ENCODE measurements around the gene PTDSS2. TPM values are rescaled to one million over a fixed set of nuclear protein-coding genes. Genes with fewer than 3 reads are reported as not detected.

The PTDSS2 gene
- total and polyA plus RNA-seq, 9 of the 15 experiments (the other 6 are each of a cell fraction or from before 2014, with no cell fraction given), result 0.45 to 53.9 (median 17.2) TPM

DNA sequence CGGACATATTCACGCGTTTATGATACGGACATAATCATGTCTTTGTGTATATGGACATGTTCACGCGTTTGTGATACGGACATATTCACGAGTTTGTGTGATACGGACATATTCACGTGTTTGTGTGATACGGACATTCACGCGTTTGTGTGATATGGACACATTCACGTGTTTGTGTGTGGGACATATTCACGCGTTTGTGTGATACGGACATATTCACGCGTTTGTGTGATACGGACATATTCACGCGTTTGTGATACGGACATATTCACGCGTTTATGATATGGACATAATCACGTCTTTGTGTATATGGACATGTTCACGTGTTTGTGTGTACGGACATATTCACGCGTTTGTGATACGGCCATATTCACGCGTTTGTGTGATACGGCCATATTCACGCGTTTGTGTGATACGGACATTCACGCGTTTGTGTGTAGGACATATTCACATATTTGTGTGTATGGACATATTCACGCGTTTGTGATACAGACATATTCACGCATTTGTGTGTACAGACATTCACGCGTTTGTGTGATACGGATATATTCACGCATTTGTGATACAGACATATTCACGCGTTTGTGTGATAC is 24.9 kb downstream of the PTDSS2 start (continued):
- TF ChIP-seq, protein P1, sequence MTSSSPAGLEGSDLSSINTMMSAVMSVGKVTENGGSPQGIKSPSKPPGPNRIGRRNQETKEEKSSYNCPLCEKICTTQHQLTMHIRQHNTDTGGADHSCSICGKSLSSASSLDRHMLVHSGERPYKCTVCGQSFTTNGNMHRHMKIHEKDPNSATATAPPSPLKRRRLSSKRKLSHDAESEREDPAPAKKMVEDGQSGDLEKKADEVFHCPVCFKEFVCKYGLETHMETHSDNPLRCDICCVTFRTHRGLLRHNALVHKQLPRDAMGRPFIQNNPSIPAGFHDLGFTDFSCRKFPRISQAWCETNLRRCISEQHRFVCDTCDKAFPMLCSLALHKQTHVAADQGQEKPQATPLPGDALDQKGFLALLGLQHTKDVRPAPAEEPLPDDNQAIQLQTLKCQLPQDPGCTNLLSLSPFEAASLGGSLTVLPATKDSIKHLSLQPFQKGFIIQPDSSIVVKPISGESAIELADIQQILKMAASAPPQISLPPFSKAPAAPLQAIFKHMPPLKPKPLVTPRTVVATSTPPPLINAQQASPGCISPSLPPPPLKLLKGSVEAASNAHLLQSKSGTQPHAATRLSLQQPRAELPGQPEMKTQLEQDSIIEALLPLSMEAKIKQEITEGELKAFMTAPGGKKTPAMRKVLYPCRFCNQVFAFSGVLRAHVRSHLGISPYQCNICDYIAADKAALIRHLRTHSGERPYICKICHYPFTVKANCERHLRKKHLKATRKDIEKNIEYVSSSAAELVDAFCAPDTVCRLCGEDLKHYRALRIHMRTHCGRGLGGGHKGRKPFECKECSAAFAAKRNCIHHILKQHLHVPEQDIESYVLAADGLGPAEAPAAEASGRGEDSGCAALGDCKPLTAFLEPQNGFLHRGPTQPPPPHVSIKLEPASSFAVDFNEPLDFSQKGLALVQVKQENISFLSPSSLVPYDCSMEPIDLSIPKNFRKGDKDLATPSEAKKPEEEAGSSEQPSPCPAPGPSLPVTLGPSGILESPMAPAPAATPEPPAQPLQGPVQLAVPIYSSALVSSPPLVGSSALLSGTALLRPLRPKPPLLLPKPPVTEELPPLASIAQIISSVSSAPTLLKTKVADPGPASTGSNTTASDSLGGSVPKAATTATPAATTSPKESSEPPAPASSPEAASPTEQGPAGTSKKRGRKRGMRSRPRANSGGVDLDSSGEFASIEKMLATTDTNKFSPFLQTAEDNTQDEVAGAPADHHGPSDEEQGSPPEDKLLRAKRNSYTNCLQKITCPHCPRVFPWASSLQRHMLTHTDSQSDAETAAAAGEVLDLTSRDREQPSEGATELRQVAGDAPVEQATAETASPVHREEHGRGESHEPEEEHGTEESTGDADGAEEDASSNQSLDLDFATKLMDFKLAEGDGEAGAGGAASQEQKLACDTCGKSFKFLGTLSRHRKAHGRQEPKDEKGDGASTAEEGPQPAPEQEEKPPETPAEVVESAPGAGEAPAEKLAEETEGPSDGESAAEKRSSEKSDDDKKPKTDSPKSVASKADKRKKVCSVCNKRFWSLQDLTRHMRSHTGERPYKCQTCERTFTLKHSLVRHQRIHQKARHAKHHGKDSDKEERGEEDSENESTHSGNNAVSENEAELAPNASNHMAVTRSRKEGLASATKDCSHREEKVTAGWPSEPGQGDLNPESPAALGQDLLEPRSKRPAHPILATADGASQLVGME (CRISPR knock-in tag; IDR thresholded peaks at IDR 0.05), result peak; percentile 94
- no peak for TF ChIP-seq ZNF444 (CRISPR knock-in tag; IDR thresholded peaks at IDR 0.05)
- TF ChIP-seq CEBPB (tag; IDR thresholded peaks at IDR 0.05), result no peak

DNA sequence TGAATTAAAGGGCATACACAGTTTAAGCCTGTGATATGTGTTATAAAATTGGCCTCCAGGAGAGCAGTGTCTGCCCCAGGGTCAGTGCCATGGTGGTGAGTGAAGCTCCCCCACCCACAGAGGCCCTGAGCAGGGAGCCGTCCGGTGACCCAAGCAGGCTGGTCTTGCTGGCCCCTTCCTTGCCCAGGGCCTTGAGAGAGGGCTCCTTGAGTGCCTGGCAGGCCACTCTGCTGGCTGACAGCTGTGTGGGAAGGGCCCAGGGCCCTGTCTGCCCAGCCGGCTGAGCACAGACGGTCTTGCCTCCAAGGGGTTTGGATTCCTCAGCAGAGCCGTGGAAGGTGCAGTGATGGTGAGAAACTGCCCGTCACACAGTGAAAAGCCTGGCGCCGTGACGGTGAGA is 25.9 kb downstream of the PTDSS2 start:
- Histone ChIP-seq H3K9me3 (replicated peaks; ENCODE audit: control insufficient read depth, insufficient read depth, low read depth, low read length) (no peaks in the 10 kb centered on the region), H3K4me2 (ENCODE audit: insufficient read depth, low read length) (no peak overlapping the region), H3K79me2 (ENCODE audit: control insufficient read depth, insufficient read depth, low read length) (peaks cover 45% of the 10 kb centered on the region), H3K4me1 (replicated peaks in 1 of 2; ENCODE audit: control insufficient read depth in 2 of 2, insufficient read depth in 2 of 2, low read length in 2 of 2) (peaks cover 0 to 41% of the 10 kb centered on the region in 2 experiments; a peak in 1 of 5 replicates), H3K9me1 (ENCODE audit: control insufficient read depth, insufficient read depth, low read length) (no peaks in the 10 kb centered on the region), H3K9ac (ENCODE audit: insufficient read depth in 1 of 2, low read depth in 2 of 2, low read length in 2 of 2) (peak overlapping the region in 1 of 2 experiments; percentile 41; a peak in 1 of 4 replicates), H3K27ac (ENCODE audit: extremely low read depth, low read depth, low read length) (no peak overlapping the region), H3K4me3 (no peak overlapping the region), H4K20me1 (replicated peaks; ENCODE audit: control insufficient read depth, insufficient read depth, low read length) (no peaks in the 10 kb centered on the region), H2AFZ (ENCODE audit: low read depth, low read length) (no peak overlapping the region), H3K27me3 (ENCODE audit: control insufficient read depth in 2 of 2, insufficient read depth in 2 of 2, low read length in 2 of 2) (no peaks in the 10 kb centered on the region), H3K36me3 (ENCODE audit: control insufficient read depth, insufficient read depth, low read length) (peaks cover 26% of the 10 kb centered on the region)
- BruUV-seq (replicated peaks), result no TSS peak
- intact Hi-C loops (cut with micrococcal nuclease), result no loop called here
- DNase-seq (ENCODE audit: extremely low read depth in 1 of 4, low spot score in 3 of 4) (no peak), ATAC-seq (no peak), FAIRE-seq (no peak)
- WGBS (ENCODE audit: insufficient coverage, low coverage, missing lambda C conversion rate), result 98% methylated on average over 9 of the region's 9 CpGs
- CTCF ChIA-PET (ENCODE audit: low intra/inter-chr PET ratio), result no interaction called here
- in situ Hi-C loops (cut with MboI), result no loop called here
- POLR2A ChIA-PET, result interaction anchor here (0.6 to 1.1 kb wide), 3 partner anchors 15 to 58 kb away, joined by 3 to 4 read pairs (median 4); no protein-coding TSS in a partner anchor
- TF ChIP-seq ARID2 (IDR thresholded peaks at IDR 0.05) (no peak), CBFA2T2 (conservative IDR thresholded peaks at IDR 0.05) (no peak), SPI1 (IDR thresholded peaks at IDR 0.05; ENCODE audit: borderline replicate concordance, low read depth, low read length) (no peak), EP400 (IDR thresholded peaks at IDR 0.05) (no peak), HDAC1 (IDR thresholded peaks at IDR 0.05) (no peak), ZNF146 (CRISPR knock-in tag; IDR thresholded peaks at IDR 0.05; ENCODE audit: unreplicated experiment) (no peak), HEY1 (CRISPR knock-in tag; IDR thresholded peaks at IDR 0.05; ENCODE audit: borderline replicate concordance) (no peak)
- TF ChIP-seq, protein P2, sequence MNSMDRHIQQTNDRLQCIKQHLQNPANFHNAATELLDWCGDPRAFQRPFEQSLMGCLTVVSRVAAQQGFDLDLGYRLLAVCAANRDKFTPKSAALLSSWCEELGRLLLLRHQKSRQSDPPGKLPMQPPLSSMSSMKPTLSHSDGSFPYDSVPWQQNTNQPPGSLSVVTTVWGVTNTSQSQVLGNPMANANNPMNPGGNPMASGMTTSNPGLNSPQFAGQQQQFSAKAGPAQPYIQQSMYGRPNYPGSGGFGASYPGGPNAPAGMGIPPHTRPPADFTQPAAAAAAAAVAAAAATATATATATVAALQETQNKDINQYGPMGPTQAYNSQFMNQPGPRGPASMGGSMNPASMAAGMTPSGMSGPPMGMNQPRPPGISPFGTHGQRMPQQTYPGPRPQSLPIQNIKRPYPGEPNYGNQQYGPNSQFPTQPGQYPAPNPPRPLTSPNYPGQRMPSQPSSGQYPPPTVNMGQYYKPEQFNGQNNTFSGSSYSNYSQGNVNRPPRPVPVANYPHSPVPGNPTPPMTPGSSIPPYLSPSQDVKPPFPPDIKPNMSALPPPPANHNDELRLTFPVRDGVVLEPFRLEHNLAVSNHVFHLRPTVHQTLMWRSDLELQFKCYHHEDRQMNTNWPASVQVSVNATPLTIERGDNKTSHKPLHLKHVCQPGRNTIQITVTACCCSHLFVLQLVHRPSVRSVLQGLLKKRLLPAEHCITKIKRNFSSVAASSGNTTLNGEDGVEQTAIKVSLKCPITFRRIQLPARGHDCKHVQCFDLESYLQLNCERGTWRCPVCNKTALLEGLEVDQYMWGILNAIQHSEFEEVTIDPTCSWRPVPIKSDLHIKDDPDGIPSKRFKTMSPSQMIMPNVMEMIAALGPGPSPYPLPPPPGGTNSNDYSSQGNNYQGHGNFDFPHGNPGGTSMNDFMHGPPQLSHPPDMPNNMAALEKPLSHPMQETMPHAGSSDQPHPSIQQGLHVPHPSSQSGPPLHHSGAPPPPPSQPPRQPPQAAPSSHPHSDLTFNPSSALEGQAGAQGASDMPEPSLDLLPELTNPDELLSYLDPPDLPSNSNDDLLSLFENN (IDR thresholded peaks at IDR 0.05; ENCODE audit: low read depth in 2 of 2, low read length in 2 of 2), result no peak
